HEK293T (cell line): ENCODE data around the gene PDK4.

Experiments used
- CTCF ChIA-PET: fragments of 350-600 bp; formaldehyde crosslinking; extraction: SDS; loops from one replicate; lab custom pipeline; 2021; ENCODE audit warnings: antibody characterized with exemption, inconsistent platforms; lab: Yijun Ruan, JAX
- POLR2A ChIA-PET: fragments of 350-600 bp; formaldehyde crosslinking; extraction: SDS; loops from one replicate; lab custom pipeline; 2020; ENCODE audit warnings: antibody characterized with exemption, inconsistent platforms; lab: Yijun Ruan, JAX
- DNase-seq: peaks from one replicate; pipeline ENCODE4 v3.0.0; 2012; ENCODE audit warnings: mixed read lengths; ENCODE audit errors: extremely low spot score
- ARNT ChIP-seq: fragments of 450-650 bp; IDR thresholded peaks from 2 replicates; pipeline ENCODE4 v1.6.1; 2017; ENCODE audit warnings: mild to moderate bottlenecking
- BHLHE40 ChIP-seq: fragments of 450-650 bp; IDR thresholded peaks from 2 replicates; pipeline ENCODE4 v1.6.1; 2016; ENCODE audit warnings: mild to moderate bottlenecking, moderate library complexity, borderline replicate concordance
- CTBP1 ChIP-seq: fragments of 450-650 bp; IDR thresholded peaks from 2 replicates; pipeline ENCODE4 v1.6.1; 2016; ENCODE audit warnings: borderline replicate concordance
- ELF4 ChIP-seq: fragments of 450-650 bp; IDR thresholded peaks from 2 replicates; pipeline ENCODE4 v1.6.1; 2017; ENCODE audit warnings: antibody characterized with exemption
- FOXA1 ChIP-seq: fragments of 450-650 bp; IDR thresholded peaks from 2 replicates; pipeline ENCODE4 v1.6.1; 2016; ENCODE audit warnings: mild to moderate bottlenecking
- FOXK2 ChIP-seq: fragments of 450-650 bp; IDR thresholded peaks from 2 replicates; pipeline ENCODE4 v1.6.1; 2016; ENCODE audit warnings: mild to moderate bottlenecking
- FOXM1 ChIP-seq: fragments of 450-650 bp; IDR thresholded peaks from 2 replicates; pipeline ENCODE4 v1.6.1; 2017; ENCODE audit warnings: mild to moderate bottlenecking, borderline replicate concordance
- HDGF ChIP-seq: fragments of 450-650 bp; IDR thresholded peaks from 2 replicates; pipeline ENCODE4 v1.6.1; 2017; ENCODE audit warnings: antibody characterized with exemption, borderline replicate concordance
- L3MBTL2 ChIP-seq: fragments of 450-650 bp; conservative IDR thresholded peaks from 2 replicates; pipeline ENCODE4 v1.6.1; 2016; ENCODE audit warnings: mild to moderate bottlenecking
- LEF1 ChIP-seq: fragments of 450-650 bp; IDR thresholded peaks from 2 replicates; pipeline ENCODE4 v1.6.1; 2017; ENCODE audit warnings: mild to moderate bottlenecking, borderline replicate concordance
- NFRKB ChIP-seq: fragments of 450-650 bp; IDR thresholded peaks from 2 replicates; pipeline ENCODE4 v1.6.1; 2016; ENCODE audit warnings: mild to moderate bottlenecking, moderate library complexity
- PKNOX1 ChIP-seq: fragments of 450-650 bp; IDR thresholded peaks from 2 replicates; pipeline ENCODE4 v1.6.1; 2016
- SP1 ChIP-seq: fragments of 450-650 bp; IDR thresholded peaks from 2 replicates; pipeline ENCODE4 v1.6.1; 2017
- SUZ12 ChIP-seq: fragments of 450-650 bp; IDR thresholded peaks from 2 replicates; pipeline ENCODE4 v1.6.1; 2016; ENCODE audit warnings: mild to moderate bottlenecking
- TARDBP ChIP-seq: fragments of 450-650 bp; IDR thresholded peaks from 2 replicates; pipeline ENCODE4 v1.6.1; 2016
- ZNF384 ChIP-seq: fragments of 450-650 bp; IDR thresholded peaks from 2 replicates; pipeline ENCODE4 v1.6.1; 2016

PDK4 gene

DNA sequence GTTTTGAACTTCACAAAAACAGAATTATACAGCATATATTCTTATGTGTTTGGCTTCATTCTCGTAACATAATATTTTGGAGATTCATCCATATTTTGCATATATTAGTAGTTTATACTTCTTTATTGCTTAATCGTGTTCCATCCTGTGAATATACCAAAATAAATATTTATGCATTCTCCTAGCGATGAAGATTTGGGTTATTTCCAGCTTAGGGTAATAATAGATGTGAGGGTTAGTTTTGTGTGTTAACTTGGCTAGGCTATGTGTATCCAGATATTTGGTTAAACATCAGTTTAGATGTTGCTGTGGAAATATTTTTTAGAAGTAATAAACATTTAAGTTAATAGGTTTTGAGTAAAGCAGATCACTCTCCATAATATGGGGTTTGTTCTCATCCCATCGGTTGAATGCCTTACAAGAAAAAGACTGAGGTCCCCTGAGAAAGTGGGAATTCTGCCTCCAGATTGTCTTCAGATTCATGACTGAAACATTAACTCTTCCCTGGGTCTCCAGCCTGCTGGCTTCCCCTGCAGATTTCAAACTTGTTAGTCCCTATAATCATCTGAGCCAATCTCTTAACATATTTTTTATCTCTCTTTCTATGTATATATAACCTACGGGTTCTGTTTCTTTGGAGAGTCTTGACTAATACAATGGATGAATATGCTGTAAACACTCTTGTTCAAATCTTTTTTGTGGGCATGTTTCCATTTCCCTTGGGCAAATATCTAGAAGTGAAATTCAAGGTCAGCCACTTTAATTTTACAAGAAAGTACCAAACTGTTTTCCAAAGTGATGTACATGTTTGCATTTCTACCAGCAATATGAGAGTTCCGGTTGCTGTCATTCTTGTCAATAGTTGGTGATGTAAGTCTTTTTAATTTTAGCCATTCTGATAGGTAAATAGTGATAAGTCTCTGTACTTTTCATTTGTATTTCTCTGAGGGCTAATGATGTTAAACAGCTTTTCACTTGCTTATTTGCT is 48.7 kb downstream of the PDK4 start:
- DNase-seq = no peak
- TF ChIP-seq ARNT (no peak), CTBP1 (no peak), BHLHE40 (no peak), ELF4 (no peak), NFRKB (no peak), FOXM1 (no peak), SP1 (no peak), PKNOX1 (no peak), FOXK2 (no peak), SUZ12 (no peak), ZNF384 (no peak), HDGF (no peak), TARDBP (no peak), L3MBTL2 (no peak), FOXA1 (no peak), LEF1 (no peak)
- POLR2A ChIA-PET = no interaction called here
- CTCF ChIA-PET = no interaction called here

GRCh38 chr7:95546647-95547046 is 49.7 kb downstream of the PDK4 start:
- no peak for DNase-seq
- ChIA-PET CTCF (interaction anchor here (1.2 kb wide), 1 partner anchor 144 kb away, joined by 7 read pairs; no protein-coding TSS in a partner anchor), POLR2A (no interaction called here)
- no peak for TF ChIP-seq LEF1
- no peak for TF ChIP-seq ELF4
- TF ChIP-seq NFRKB = no peak
- no peak for TF ChIP-seq L3MBTL2
- no peak for TF ChIP-seq FOXK2
- no peak for TF ChIP-seq TARDBP
- TF ChIP-seq HDGF = no peak

DNA sequence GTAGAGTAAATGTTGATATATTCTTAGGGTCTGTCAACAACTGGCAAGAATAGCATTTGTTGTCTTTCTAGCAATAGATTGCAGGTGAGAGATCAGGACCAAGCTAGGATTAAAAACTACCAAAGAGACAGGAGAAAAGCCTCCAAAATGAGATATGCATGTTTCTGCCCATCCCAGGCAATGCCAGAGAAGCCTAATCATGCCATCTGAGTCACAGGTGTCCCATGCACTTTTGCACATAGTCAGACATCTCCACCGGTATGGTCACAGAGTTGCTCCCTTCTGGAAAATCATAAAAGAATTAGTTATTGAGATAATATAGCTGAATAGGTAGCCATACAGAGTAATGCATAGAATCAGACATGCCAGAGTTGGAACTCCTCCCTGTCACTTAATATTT is 50.6 kb downstream of the PDK4 start:
- POLR2A ChIA-PET = no interaction called here
- CTCF ChIA-PET = interaction anchor here (0.6 to 2.3 kb wide), 9 partner anchors 10 to 145 kb away, joined by 3 to 12 read pairs (median 7); no protein-coding TSS in a partner anchor
- TF ChIP-seq LEF1 (no peak), ARNT (no peak), FOXA1 (no peak), ELF4 (no peak), SUZ12 (no peak), FOXM1 (no peak), BHLHE40 (no peak), L3MBTL2 (no peak), PKNOX1 (no peak), ZNF384 (no peak), SP1 (no peak), FOXK2 (no peak), NFRKB (no peak)
- DNase-seq = no peak

- DNase-seq = peak; percentile 45
- POLR2A ChIA-PET = no interaction called here
- no peak for TF ChIP-seq PKNOX1
- no peak for TF ChIP-seq ELF4
- TF ChIP-seq FOXK2 = no peak
- TF ChIP-seq ZNF384 = no peak
- TF ChIP-seq FOXA1 = no peak
- TF ChIP-seq HDGF = no peak
- no peak for TF ChIP-seq FOXM1
- TF ChIP-seq LEF1 = no peak
- no peak for TF ChIP-seq L3MBTL2
- no peak for TF ChIP-seq BHLHE40
- no peak for TF ChIP-seq SUZ12
- TF ChIP-seq SP1 = no peak
- TF ChIP-seq NFRKB = no peak
- no peak for TF ChIP-seq CTBP1
- TF ChIP-seq TARDBP = no peak
- no peak for TF ChIP-seq ARNT
- CTCF ChIA-PET = interaction anchor here (0.6 to 2.3 kb wide), 12 partner anchors 10 to 1561 kb away, joined by 3 to 12 read pairs (median 4); no protein-coding TSS in a partner anchor
Measured at GRCh38 chr7:95545007-95545615, 51.2 kb downstream of the PDK4 start.

GRCh38 chr7:95544171-95544570 is 52.1 kb downstream of the PDK4 start:
- POLR2A ChIA-PET = no interaction called here
- TF ChIP-seq FOXA1 (no peak), HDGF (no peak), ARNT (no peak), BHLHE40 (no peak), LEF1 (no peak), L3MBTL2 (no peak), NFRKB (no peak), CTBP1 (no peak), ZNF384 (no peak), ELF4 (no peak), TARDBP (no peak), FOXM1 (no peak), SP1 (no peak), SUZ12 (no peak), FOXK2 (no peak), PKNOX1 (no peak)
- CTCF ChIA-PET = interaction anchor here (0.6 to 2.3 kb wide), 6 partner anchors 12 to 144 kb away, joined by 3 to 12 read pairs (median 6); no protein-coding TSS in a partner anchor
- DNase-seq = no peak
